Effector CD4-positive, alpha-beta T cell (primary cell): ENCODE measurements around the gene NDUFA12.

Source experiments
- DNase-seq: peaks from one replicate; pipeline ENCODE4 v3.0.0-alpha.2; 2020

NDUFA12 gene

DNA sequence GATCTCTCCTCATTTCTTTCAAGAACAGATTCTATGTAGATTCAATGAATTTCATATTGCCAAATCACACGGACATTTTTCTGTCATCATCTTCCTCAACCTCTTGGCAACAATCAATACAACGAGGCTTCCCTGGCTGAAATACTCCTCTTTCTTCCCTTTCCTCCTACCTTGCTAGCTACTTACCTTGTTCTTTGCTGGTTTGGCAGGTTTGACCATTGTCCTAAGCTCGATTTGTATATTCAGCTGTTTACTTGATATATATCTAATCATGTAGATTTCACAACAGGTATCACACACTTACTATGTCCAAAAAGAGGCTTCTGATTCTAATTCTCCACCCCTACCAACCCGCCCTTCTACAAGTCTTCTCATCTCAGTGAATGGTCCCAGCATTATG lies 23.6 kb downstream of the NDUFA12 start:
- DNase-seq: no peak

GRCh38 chr12:94977766-94978468 lies 25.6 kb downstream of the NDUFA12 start:
- no peak for DNase-seq

DNA sequence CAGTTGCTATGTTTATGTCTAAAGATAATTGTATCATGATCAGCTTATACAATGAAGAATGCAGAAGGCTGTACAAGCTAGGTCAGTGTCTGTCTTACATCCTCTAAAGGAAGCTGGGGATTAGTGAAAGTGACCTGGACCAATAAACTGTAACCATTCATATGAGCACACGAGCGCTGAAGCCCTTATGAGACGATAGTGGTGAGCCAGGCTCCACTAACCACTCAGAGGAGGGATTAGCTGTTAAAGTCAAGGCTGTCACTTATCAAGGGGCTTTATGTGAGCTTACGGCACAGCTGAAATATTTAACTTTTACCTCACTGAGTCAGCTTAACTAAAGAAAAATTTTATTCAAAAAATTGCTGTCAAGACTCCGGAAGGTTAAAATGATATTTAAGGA lies 30.3 kb downstream of the NDUFA12 start:
- DNase-seq: no peak

DNA sequence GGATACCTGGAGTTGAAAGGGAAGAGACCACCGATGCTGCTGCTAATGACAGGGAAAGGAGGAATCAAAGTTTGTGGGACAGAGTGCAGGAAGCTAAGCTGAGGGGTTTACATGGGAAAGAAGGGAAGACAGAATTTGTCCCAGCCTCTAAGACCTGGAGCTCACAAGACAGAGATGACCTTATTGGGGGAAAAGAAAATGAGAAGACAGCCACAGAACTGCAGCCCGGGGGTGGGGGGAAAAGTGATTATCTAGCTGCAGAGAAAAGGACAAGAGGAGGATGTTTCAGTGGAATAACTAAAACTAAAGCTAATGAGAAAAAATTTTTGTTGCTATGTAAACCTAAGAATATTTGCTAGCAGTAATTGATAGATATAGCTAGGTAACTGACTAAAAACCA lies 30.7 kb downstream of the NDUFA12 start:
- no peak for DNase-seq

DNA sequence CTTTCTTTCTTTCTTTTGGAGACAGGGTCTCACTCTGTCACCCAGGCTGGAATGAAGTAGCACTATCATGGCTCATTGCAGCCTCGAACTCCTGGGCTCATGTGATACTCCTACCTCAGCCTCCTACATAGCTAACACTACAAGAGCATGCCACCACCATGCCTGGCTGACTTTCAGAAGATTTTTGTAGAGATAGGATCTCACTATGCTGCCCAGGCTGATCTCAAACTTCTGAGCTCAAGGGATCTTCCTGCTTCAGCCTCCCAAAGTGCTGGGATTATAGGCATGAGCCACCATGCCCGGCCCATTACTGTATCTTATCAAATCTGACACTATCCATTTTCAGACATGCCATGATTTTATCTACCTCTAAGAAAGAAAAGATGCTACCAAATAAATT lies 31.6 kb downstream of the NDUFA12 start:
- no peak for DNase-seq

- DNase-seq: no peak
These were observed 32.9 kb downstream of the NDUFA12 start for GRCh38 chr12:94970560-94970959.

GRCh38 chr12:94969424-94969823 lies 34.1 kb downstream of the NDUFA12 start:
- no peak for DNase-seq

DNA sequence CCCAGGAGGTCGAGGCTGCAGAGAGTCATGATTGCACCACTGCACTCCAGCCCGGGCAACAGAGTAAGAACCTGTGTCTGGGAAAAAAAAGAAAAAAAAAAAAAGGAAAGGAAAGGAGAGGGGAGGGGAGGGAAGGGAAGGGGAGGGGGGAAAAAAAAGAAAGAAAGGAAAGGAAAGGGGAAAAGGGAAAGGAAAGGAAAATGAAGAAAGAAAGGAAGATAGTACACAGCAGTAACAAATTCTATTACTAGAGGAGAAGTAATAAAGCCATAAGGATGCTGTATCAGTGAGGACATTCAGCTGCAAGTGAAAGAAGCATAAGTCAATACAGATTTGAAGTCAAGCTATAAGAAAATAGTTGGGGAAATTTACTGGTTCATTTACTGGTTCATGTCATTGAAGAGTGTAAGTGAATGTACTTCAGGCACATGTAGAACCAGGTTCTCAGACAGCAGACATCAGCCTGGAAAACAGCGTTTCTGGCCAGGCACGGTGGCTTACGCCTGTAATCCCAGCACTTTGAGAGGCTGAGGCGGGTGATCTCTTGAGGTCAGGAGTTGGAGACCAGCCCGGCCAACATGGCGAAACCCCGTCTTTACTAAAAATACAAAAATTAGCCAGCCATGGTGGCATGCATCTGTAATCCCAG lies 37.4 kb downstream of the NDUFA12 start:
- no peak for DNase-seq

DNA sequence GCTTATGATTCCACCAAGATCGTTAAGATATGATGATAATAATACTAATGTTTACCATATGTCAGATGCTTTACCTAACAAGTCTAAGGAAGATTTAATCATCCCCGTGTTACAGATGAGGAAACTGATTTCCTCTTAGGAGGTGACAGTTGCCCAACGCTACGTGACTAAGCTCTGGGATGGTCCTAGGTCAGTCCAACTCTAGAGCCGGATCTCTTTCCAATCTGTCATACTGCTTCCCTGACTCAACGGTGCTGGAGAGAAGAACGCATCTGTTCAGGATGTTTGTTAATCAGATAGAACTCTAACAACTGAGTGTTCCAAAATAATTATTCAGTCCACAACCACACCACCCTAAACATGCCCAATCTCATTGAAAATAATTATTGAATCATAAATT lies 39.8 kb downstream of the NDUFA12 start:
- no peak for DNase-seq

GRCh38 chr12:94962670-94963069 lies 40.8 kb downstream of the NDUFA12 start:
- no peak for DNase-seq

GRCh38 chr12:94961911-94962310 lies 41.6 kb downstream of the NDUFA12 start:
- no peak for DNase-seq

DNA sequence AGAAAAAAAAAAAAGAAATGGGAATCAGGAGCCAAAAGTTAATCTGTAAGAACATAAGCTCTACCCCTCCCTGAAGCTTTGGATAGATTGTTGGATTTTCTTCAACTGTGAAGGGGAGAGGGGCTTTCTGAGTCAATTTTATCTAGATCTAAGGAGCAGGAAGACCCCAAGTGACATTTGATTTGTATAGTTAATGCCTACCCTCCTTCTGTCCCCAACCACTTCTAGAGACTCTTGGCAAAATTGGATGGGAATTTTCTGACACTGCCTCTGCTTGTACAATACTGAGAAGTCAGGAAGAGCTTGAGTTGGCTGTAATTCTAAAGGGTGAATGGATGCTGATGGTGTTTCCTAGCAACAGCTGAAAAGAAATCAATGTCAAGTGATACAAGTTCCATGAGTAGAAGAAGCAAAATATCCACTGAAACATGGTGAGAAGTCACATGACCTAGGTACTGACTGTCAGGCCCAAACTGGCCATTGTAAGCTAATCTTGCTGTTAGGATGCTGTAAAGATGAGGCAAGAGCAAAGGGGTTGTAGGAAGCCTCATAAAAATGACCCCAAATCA lies 42.2 kb downstream of the NDUFA12 start:
- DNase-seq: no peak

- no peak for DNase-seq
These were observed 46.5 kb downstream of the NDUFA12 start for GRCh38 chr12:94957006-94957405.

DNA sequence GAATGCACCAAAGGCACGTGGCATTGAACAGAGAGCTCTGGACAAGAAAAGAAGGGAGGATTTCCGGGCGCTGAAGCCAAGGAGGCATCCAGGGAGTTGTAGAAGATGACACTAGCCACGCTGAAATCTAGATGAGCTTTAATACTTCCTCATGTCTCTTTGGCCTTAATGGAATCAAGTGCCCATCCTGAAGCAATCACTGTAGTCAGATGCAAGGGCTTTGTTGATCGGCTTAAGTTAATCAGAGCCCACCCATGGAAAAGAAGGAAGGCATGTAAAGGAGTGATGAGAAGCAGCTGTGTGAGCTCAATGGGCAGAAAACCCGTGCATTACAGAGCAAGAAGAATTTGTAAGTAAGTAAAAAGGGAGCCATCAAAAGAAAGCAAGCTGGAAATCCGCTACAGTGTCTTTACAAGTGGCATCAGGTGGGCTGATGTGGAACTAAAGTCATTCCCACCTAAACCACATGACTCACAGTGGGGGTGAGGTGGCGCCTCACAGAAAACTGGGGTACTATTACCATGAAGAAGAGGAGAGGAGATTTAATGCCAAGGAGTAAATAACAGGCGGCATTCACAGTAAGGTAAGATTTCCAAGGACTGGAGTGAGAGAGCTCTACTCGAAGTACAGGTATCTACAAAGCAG lies 48.4 kb downstream of the NDUFA12 start:
- DNase-seq: no peak

GRCh38 chr12:94954029-94954685 lies 49.3 kb downstream of the NDUFA12 start:
- DNase-seq: no peak

DNA sequence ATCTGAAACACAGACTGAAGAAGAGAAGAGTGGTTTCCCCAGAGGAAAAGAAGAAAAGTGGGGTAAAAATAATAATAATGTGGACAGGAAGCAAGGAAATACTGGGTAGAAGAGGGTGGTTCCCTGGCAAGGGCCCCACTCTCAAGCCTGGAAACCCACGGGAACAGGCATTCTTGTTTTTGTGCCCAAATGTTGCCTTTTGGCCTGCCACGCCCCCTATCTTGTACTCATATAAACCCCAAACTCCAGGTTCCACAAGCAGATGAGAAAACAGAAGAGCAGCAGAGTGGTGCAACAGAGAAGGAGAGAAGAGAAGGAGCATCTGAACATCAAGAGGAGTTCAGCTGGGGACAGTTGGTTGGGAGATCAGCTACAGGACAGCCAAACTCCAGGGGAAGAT lies 51.2 kb downstream of the NDUFA12 start:
- no peak for DNase-seq

- DNase-seq: no peak
These were observed 52.2 kb downstream of the NDUFA12 start for GRCh38 chr12:94951071-94951934.

DNA sequence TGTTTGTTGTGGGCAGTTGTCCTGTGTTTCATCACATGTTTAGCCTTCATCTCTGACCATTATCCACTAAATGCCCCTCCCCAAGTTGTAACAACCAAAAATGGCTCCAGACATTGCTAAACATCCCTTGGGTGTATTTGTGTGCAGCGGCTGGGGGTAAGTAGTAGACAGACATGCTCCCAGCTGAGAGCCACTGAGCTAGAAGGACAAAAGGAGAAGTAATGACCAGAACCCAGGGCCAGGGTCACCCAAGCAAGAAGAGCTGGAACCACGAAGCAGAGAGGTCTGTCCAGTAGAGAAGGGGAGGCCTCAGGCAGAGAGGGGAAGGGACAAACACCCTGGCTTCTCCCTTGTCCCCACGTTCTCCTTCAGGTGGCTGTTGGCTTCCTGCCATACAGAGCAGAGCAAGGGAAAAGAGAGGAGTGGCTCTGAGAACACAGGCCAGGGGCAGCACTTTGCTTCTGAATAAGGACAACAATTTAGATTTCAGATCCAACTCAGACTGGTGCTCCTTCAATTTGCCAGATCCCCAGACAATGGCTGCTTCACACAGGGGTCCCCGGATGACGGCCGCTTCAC lies 55.2 kb downstream of the NDUFA12 start:
- DNase-seq: no peak

DNA sequence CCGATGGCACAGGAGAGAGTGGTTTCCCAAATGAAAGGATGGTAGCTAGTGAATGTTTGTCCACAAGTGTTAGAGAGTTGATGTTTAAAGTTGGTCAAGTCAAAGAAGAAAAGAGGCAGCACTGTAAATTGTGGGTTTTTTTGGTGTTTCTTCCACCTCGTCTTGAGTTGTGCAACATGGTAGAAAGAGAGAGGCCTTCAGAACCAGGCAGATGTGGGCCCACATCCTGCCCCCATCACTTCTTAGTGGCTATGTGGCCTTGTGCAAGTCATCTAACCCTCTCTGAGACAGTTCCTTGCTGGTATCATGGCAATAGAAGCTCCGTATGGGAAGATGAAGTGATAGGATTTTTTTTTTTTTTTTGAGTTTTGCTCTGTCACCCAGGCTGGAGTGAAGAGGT lies 60.8 kb downstream of the NDUFA12 start:
- DNase-seq: no peak

- DNase-seq: no peak
These were observed 62.0 kb downstream of the NDUFA12 start for GRCh38 chr12:94941440-94941862.

- no peak for DNase-seq
These were observed 62.7 kb downstream of the NDUFA12 start for GRCh38 chr12:94940771-94941170.

DNA sequence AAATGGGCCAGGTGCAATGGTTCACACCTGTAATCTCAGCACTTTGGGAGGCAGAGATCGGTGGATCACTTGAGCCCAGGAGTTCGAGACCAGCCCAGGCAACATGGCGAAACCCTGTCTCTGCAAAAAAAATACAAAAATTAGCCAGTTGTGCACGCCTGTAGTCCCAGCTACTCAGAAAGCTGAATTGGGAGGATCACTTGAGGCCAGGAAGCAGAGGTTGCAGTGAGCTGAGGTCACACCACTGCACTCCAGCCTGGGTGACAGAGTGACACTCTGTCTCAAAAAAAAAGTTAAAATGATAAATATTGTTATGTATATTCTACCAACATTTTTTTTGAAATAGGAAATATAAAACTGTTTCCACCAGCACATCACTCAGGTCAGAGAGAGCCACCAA lies 64.9 kb downstream of the NDUFA12 start:
- no peak for DNase-seq
